Measurements from ENCODE around the gene RPS6KA2.

The RPS6KA2 gene

GRCh38 chr6:166613027-166613426, 14.0 kb downstream of the RPS6KA2 start:
- no peak for DNase-seq

- DNase-seq = no peak
Observed at GRCh38 chr6:166612471-166612881, 14.6 kb downstream of the RPS6KA2 start.

- no peak for DNase-seq
Observed at GRCh38 chr6:166611631-166612030, 15.4 kb downstream of the RPS6KA2 start.

GRCh38 chr6:166610069-166610468, 17.0 kb downstream of the RPS6KA2 start:
- DNase-seq = no peak

GRCh38 chr6:166608774-166609173, 18.3 kb downstream of the RPS6KA2 start:
- no peak for DNase-seq

GRCh38 chr6:166605752-166606151, 21.3 kb downstream of the RPS6KA2 start:
- DNase-seq = no peak

- no peak for DNase-seq
Observed at GRCh38 chr6:166604911-166605310, 22.1 kb downstream of the RPS6KA2 start.

- DNase-seq = no peak
Observed at GRCh38 chr6:166604328-166604727, 22.7 kb downstream of the RPS6KA2 start.

- no peak for DNase-seq
Observed at GRCh38 chr6:166603043-166603690, 23.9 kb downstream of the RPS6KA2 start.

GRCh38 chr6:166601956-166602355, 25.1 kb downstream of the RPS6KA2 start:
- DNase-seq = no peak

GRCh38 chr6:166600931-166601330, 26.1 kb downstream of the RPS6KA2 start:
- no peak for DNase-seq

GRCh38 chr6:166599205-166599604, 27.8 kb downstream of the RPS6KA2 start:
- no peak for DNase-seq

GRCh38 chr6:166598441-166599138, 28.5 kb downstream of the RPS6KA2 start:
- no peak for DNase-seq

GRCh38 chr6:166597711-166598440, 29.2 kb downstream of the RPS6KA2 start:
- no peak for DNase-seq

GRCh38 chr6:166596776-166597507, 30.1 kb downstream of the RPS6KA2 start:
- DNase-seq = no peak

- DNase-seq = no peak
Observed at GRCh38 chr6:166595949-166596348, 31.1 kb downstream of the RPS6KA2 start.

GRCh38 chr6:166595061-166595780, 31.8 kb downstream of the RPS6KA2 start:
- no peak for DNase-seq

- DNase-seq = no peak
Observed at GRCh38 chr6:166592821-166593220, 34.2 kb downstream of the RPS6KA2 start.

GRCh38 chr6:166591961-166592520, 35.0 kb downstream of the RPS6KA2 start:
- no peak for DNase-seq

GRCh38 chr6:166591026-166591425, 36.0 kb downstream of the RPS6KA2 start:
- DNase-seq = no peak

GRCh38 chr6:166589786-166590574, 37.1 kb downstream of the RPS6KA2 start:
- no peak for DNase-seq

All from activated naive CD4-positive, alpha-beta T cell treated with anti-CD3 and anti-CD28 coated beads, Interleukin-2, amount 50 U/mL, for 16 hours (primary cell).